HG03460 (cell line): ENCODE measurements around the gene CHL1.

Source experiments
- ATAC-seq: cut with Tn5 transposase; IDR thresholded peaks from one replicate; pipeline ENCODE4 v1.9.1; 2021; ENCODE audit not compliant: unreplicated experiment

The CHL1 gene

DNA sequence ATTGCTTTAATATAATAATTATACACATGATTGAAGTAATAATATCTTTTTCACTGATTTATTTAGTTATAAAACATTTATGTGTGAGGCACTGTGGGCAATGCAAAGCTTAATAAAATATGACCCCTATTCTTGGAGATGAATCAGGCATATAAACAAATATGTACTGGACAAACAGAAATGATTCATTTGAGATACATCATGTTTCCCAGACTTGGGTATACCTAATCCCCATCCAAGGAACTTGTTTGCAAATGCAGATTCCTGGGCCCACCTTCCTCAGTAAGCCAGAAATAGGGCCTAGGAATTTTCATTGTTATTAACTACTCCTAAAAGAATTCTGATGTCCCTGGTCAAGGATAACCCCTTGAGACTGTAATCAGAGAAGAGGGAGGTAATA is 184.2 kb downstream of the CHL1 start:
- ATAC-seq: no peak

DNA sequence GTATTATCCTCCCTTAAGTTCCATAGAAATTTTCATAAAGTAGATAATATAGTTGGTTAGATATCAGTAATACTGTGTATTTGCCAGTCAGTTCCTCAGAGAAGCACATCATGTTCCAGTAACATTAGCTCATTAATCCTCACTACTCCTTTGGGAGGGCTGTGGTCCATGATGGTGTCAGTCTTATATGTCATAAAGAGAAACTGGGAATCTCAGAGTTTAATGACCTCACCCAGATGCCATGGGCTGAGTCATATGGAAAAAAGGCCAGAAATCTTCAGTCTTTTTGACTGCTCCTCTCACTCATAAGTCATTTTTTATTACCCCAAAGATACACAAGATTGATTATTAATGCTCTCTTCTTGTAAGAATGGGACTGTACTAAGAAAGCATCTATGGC is 188.6 kb downstream of the CHL1 start:
- ATAC-seq: no peak

DNA sequence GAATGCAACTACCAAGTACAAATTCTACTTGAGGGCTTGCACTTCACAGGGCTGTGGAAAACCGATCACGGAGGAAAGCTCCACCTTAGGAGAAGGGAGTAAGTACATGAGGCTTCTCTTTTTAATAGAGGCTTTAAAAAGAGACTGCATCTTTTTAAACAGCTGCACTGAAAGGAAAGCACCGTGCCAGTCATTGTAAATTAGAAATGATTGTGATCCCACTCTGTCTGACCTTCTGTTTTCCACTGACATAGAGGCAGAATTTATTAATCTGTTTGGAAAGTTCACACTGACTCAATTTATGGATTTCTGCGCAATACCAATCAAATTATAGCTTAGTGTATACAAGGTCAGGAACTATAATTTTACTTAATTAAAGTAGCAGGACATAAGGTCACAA is 198.2 kb downstream of the CHL1 start:
- ATAC-seq: no peak

DNA sequence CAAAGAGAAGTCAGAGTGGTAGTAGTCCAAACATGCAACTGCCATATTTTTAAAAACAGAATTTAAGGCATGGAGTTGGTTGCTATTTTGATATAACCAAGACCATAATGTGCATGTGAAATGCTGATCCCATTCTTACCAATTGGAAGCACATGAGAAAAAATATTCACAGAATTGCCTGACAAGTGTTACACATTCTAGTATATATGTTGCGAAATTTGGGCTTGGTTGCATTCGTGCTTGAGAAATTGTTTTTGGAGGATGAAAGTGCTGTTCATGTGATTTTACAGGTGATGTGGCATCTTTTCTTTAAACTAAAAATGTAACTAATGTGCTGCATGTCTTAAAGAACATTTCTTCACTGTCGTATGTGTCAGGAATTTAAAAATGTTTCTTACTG is 199.7 kb downstream of the CHL1 start:
- no peak for ATAC-seq

DNA sequence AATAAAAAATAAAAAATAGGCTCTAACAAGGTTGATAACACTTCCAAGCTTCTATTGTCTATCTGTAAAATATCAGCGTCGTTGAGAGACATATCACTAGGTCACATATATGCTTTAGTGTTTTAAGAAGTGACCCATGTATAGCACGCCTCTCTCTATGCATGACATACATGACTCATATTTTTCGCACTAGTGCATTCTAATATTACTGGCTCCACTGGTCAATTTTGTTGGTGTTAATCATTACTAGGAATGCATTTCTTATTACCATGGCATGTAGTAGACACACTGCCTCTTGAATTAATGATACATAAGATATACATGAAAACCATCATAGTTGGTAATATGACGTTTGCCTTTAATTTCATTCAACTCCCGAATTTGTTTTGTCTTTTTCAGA is 203.1 kb downstream of the CHL1 start:
- no peak for ATAC-seq

DNA sequence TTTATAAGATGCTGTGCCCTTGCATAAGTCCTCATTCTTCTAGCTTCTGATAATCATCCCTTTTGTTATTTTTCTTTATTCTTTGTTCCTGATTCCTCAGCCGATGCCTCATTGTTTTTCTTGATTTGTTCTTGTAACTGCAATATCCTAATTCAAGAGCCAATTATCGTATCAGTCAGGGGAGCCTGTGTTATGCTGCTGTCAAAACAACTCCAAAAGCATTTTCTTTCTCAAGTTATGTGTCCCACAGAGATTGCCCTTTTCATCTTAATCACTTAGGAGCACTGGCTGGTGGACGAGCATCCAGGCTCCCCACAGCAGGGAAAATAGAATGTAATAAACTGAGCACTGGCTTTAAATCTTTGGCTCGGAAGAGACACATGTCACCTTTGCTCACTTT is 207.3 kb downstream of the CHL1 start:
- ATAC-seq: no peak

DNA sequence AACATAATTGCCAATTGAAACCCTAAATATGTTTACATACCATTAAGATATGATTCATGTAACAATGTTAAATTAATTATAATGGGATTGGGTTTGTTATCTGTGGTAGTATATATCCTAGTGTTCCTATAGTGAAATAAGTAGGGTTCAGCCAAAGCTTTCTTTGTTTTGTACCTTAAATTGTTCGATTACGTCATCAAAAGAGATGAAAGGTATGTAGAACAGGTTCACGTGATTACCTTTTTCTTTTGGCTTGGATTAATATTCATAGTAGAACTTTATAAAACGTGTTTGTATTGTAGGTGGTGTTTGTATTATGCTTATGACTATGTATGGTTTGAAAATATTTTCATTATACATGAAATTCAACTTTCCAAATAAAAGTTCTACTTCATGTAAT is 212.4 kb downstream of the CHL1 start:
- ATAC-seq: no peak

DNA sequence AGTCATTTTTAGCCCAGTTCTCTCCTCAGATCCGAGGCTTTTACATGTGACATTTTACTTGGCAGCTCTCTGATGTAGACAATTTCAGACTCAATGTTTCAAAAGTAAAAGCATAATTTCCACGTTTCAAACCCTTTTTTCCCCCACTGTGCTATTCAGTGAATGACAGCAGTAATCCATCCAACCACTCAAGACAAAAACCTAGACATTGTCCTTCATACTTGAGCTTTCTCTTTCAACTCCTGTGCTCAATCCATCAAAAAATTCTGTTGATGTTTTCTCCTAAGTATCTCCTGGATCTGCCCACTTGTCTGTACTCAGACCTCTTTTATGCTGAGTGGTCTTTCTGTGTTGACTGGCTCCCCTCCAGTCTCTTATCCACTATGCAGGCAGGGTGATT is 214.7 kb downstream of the CHL1 start:
- ATAC-seq: no peak

DNA sequence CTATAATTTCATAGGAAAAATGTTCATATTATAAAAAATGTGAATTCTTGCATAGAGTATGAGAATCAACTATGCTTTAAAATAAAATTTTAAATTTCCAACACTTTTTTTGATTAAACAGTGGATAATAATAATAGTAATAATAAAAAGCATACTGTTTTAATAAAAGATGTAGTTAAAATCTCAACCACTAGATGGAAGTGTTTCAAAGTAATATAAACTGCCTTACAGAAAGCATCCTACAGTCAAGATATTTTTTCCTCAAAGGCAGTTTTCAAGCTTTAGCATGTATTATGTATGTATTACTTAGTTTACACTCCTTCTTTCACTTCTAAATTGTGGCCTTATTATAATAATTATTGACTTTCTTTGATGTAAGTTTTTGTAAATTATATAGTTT is 217.5 kb downstream of the CHL1 start:
- ATAC-seq: no peak

DNA sequence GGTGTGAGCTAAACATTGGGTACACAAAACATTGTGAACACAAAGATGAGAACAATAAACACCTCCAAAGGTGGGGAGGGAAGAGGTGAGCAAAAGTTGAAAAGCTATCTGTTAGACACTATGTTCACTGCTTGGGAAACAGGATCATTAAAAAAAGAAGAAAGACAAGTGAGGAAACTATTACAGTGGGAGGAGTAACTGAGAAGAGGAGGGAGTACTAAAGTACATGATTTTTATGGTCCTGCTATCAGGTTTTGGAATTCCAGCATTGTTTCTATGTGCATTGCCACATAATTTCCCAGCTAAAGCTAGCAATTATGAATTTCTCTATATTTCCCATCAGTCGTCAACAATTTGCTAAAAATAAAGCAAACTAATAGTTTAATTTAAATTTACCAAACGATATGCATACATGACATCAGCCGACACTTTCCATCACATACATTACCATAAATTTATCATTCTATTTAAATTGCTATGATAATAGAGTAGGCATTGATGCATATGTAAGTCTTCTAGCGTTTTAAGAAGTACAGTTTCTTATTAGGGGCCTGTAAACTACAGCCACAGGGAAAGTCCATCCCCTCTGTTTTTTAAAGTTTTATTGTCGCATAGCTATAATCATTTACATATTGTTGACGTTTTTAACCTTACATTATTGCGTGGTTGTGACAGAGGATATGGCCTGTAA is 221.8 kb downstream of the CHL1 start:
- no peak for ATAC-seq

DNA sequence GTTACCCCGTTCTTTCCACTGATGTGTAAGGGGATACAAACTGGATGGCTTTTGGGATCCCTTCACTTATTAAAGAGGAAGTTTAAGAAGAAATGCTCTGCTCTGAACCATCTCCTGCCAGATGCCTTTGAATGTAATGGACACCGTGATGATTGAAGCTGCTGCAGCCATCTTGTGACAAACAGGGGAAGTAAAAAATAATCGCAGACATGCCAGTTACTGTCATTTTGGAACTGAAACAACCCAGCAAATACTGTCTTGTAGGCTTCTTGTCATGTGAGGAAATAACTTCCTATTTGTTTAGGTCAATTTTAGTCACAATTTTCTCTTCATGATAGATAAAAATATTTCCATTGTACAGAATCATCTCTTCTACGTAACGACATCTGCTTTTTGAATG is 224.0 kb downstream of the CHL1 start:
- peak; percentile 83 for ATAC-seq

DNA sequence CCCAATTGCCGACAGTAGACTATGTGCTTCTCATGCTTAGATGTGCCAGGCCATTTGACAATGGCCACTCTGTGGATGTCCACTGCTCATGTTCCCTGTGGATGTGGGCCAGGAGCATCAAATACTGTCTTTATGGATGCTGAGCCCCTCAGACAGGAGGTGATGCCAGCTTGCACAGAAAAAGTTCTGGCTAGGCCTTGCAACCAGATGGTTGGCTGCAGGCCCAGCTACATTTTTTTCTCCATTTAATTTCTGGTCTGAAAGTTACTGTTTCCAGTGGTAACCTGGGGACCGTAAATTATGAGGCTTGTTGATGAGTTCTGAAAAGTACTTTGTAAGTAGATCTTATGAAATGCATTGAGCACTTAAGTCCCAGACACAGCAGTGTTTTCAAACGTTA is 228.5 kb downstream of the CHL1 start:
- ATAC-seq: no peak

DNA sequence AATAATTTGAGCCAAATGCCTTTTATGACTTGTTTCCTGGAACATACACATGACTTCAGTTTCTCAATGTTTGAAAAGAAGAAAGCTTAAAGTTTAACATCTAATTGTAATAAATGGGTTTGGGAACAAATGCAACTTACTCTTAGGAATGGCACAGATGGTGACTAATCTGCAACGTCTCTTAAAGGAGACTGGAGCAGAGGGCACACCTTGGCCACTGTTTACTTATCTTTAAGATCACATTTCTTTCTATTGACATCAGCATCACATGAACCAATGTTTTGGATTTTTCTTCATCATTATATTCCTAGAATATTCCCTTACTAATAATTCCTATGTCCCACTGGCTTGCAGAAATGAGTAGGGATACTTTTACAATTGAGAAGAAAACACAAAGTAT is 229.5 kb downstream of the CHL1 start:
- no peak for ATAC-seq

DNA sequence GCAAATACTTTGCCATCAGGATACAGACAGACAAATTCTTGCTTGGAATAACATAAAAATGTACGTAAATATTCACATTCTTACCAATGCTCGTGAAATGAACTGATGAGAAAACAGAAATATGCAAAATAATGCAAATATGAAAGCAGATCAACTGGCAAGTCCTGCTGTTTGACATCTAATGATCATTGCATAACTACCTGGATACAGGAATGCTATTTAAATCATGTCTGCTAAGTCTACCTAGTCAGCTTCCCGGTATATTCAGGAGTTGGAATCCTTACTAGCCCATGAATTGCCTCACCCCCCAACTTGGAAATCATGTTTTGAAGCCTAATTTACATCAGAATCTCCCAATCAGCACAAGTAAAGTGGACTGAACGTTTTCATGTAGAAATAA is 230.6 kb downstream of the CHL1 start:
- no peak for ATAC-seq

DNA sequence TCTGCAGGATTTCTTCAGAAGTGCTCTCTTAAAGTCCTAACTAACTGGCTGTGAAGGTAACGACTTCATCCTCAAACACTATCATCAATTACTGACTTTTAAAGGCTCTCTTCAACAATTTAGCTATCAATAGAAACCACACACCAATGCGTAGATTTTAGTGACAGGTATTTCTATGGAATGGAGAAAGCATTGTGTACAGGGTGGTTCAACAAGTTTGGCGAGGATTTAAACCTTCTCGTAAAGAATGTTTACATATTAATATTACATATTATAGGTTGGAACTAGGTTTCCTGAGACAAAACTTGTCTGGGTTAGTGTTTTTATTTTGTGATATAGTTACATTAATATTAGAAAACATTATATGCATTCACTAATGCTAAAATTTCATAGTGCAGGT is 233.6 kb downstream of the CHL1 start:
- no peak for ATAC-seq

DNA sequence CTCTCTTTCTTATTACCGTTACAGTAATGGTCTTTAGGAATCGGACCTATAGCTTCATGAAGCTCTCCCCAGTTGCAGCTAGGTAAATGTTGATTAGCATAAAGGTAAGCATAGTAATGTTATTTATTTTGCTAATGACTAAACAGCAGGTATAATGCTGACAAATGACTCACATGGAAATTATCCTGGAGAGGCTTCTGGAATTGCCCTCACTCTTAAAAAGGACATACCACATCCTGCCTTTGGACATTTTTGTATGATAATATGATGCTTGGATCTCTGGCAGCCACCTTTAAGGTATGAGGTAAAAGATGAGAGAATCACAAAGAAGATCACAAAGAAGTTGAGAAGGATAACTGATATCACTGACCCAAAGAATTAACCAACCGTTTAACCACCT is 238.6 kb downstream of the CHL1 start:
- no peak for ATAC-seq

DNA sequence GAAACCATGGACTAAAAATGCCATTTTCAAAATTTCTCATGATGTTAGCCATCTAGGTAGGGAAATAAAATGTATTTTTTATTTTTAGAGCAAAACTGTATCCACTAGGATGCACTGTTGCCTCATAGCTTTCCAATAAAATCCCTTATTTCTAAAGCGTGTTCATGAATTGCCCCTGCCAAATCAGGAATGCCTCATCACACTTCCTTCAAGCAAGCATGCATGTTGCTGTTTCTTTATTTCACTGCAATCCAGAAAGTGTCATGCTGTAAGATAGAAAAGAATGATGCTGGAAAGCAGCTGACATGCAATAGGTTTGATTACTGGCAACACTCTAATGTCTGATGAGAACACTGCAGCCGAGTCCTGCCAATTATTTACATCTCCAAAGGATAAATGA is 239.5 kb downstream of the CHL1 start:
- ATAC-seq: no peak

DNA sequence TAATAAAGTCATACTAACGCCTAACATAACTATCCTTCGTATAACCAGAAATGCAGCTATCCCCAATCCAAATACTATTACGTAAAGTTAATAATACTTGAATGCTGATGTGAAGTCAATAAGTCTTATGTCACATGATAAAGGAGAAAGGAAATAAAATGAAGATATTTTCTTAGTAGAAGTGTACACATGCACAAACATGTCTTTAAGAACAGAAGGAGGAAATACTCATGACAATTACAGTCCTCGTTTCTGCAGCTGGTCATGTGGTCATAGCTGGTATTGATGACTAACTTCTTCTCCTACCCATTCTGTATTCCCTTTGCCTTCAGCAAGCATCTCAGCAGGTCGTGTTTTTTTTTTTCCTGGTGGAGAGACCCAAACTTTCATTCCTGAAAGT is 244.3 kb downstream of the CHL1 start:
- no peak for ATAC-seq

DNA sequence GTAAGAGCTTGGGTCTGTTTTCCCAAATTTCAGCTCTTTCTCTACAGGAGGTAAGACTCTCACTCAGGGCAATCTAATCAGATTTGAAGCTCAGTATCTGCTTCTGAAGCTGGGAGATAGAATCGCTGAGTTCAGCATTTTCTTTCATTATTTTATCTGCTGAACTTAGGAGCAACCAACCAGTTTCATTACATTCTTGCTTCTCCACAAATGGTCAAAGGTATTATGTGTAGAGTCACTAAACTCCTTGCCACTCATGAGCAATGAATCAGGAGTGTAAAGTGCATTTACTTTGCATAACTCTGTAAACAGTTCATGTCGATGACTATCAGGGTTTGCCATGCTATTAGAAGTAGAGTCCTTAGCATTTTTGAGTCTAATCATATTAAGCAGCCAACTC is 249.4 kb downstream of the CHL1 start:
- no peak for ATAC-seq

DNA sequence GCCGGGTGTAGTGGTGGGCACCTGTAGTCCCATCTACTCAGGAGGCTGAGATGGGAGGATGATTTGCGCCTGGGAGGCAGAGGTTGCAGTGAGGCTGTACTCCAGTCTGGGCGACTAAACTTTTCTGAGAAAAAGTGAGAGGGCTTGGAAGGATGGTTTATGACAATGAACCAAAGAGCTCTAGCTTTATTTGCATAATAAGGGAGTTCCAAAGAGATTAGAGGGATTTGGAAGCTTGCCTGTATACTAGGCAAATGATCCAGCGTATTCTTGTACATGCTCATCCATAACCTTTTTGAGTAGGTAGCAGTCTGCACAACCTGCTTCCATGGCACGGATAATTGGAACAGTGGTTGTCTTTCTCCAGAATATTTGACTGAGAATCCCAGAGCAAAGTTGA is 251.1 kb downstream of the CHL1 start:
- no peak for ATAC-seq

DNA sequence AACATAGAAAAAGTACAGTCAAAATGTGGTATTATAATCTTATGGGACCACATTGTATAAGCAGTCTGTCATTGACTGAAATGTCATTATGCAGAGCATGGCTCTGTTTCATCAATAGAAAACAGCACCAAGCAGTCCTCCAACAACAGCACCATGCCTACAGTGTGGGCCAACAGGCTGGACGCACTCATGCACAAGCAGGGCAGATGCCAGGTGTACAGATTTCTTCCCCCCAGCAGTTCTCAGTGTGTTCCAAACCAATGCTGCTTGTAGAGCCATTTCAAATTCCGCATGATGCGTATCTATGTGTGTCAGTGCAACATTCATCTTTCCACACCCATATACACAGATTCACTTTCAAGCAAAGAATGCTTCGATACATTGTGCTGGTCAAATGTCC is 253.1 kb downstream of the CHL1 start:
- ATAC-seq: no peak

DNA sequence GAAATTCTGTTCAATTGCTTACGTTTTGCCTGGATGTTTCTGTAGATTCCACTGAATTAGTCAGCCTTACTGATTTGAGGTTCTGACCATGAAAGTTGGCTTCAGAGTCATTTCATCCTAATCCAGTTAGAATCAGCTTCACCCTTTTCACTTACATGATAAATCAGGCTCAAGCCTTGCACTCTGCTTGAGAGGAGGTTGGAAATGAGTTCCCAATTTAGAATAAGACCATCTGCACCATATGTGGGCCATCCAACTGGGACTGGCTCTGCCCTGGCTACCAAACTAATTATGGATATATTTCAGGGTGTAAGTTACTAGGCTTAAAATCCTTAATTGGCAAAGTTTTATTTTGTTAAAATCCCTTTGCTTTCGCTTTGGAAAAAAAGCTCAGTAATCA is 255.7 kb downstream of the CHL1 start:
- no peak for ATAC-seq

DNA sequence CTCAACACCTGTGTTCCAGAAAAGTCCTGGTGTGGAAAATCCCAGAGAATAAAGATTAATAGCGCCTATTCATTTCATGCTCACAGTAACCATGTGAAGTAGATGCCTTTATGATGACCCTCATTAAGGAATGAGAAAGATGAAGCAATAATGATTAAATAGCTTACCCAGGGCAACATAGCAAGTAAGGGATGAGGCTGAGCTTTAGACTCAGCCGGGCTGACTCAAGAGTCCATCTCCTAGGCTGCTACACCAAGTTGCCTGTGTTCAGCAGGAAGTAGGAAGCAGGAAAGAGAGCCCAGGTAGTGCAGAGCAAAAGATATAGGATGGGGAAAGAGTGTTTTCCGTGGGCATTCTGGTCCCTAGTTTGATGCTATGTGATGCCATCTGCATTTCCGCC is 256.5 kb downstream of the CHL1 start:
- no peak for ATAC-seq

DNA sequence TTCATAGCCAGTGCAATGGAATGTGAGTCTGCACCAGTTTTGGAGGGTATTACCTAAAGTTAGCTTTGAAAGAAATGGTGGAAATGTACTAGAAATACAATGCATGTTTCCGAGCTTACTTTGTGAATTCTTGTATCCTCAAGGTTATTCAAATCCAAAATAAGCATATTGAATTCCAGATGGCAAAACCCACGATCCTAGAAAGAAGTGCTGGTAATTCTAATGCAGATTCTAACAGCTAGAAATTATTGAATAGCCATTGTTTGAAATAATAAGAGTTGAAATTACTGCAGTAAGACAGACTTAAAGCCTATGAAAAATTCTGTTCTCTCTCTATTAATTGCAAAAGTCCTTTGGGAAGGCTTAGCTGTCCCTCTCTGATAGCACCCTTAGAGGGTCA is 258.4 kb downstream of the CHL1 start:
- no peak for ATAC-seq
